GM12878 (cell line): ENCODE results near the gene RGMB. TPM values are rescaled to one million over a fixed set of nuclear protein-coding genes. Genes with fewer than 3 reads are reported as not detected.

Source experiments
- ATAC-seq: fragments of 200-7000 bp; cut with Tn5 transposase; 3 replicates; pipeline ENCODE4 v1.9.1; 2020; ENCODE audit warnings: mild to moderate bottlenecking, moderate library complexity
- BruUV-seq: library from RNA; stranded (reverse); fragments of 400-500 nt; replicated peaks from 2 replicates; lab custom pipeline; 2021; lab: Mats Ljungman, UMichigan
- CTCF ChIA-PET: fragments of 300-600 bp; sonication (Branson Sonifier 250); formaldehyde crosslinking; extraction: SDS; loops from one replicate; lab custom pipeline; 2021; ENCODE audit warnings: inconsistent platforms; lab: Yijun Ruan, JAX
- POLR2A ChIA-PET: fragments of 350-600 bp; formaldehyde crosslinking; extraction: SDS; loops from one replicate; lab custom pipeline; 2021; ENCODE audit warnings: inconsistent platforms; lab: Charles Lee
- RAD21 ChIA-PET: fragments of 300-600 bp; sonication (Branson Sonifier 250); formaldehyde crosslinking; loops from one replicate; lab custom pipeline; 2023; ENCODE audit warnings: antibody characterized with exemption; ENCODE audit not compliant: unreplicated experiment; lab: Charles Lee
- SMC1A ChIA-PET: fragments of 300-600 bp; sonication (Branson Sonifier 250); formaldehyde crosslinking; loops from one replicate; lab custom pipeline; 2023; ENCODE audit not compliant: unreplicated experiment, uncharacterized antibody; lab: Charles Lee
- DNase-seq: peaks from one replicate; pipeline ENCODE4 v3.0.0-alpha.2; 2011; ENCODE audit warnings: low read depth, low spot score
- FAIRE-seq: peaks from 3 replicates; lab custom pipeline; 2011; peaks lifted over from hg19 to GRCh38; lab: Jason Lieb, UNC
- H2AFZ ChIP-seq: 2 replicates; pipeline ENCODE4 v1.6.0; 2011; ENCODE audit warnings: low read depth, low read length, control low read depth; ENCODE audit not compliant: control insufficient read depth
- H3K27ac ChIP-seq: 2 replicates; pipeline ENCODE4 v1.5.1; 2011; ENCODE audit warnings: control low read depth; ENCODE audit not compliant: control insufficient read depth, insufficient read depth
- H3K27me3 ChIP-seq, 2 experiments: replicated peaks in 1 of 2; 2 replicates each; pipeline versions ENCODE4 v1.6.0 to v1.6.1; 2011; ENCODE audit warnings: low read length in 1 of 2; ENCODE audit not compliant: control insufficient read depth in 2 of 2, insufficient read depth in 2 of 2
- H3K36me3 ChIP-seq, 2 experiments: 2 replicates each; pipeline ENCODE4 v1.5.1; 2011; ENCODE audit warnings: low read length in 1 of 2; ENCODE audit not compliant: control insufficient read depth in 2 of 2, insufficient read depth in 2 of 2
- H3K4me1 ChIP-seq: 2 replicates; pipeline ENCODE4 v1.6.1; 2011; ENCODE audit warnings: mild to moderate bottlenecking, low read length, moderate library complexity, mixed read lengths; ENCODE audit not compliant: control insufficient read depth, insufficient read depth
- H3K4me2 ChIP-seq: 2 replicates; pipeline ENCODE4 v1.6.0; 2011; ENCODE audit warnings: control low read depth; ENCODE audit not compliant: control insufficient read depth, insufficient read depth
- H3K4me3 ChIP-seq: fragments of 200-600 bp; sonication (generic); 2 replicates; pipeline ENCODE4 v1.5.1; 2016
- H3K79me2 ChIP-seq: 2 replicates; pipeline ENCODE4 v1.6.0; 2011; ENCODE audit warnings: low read length; ENCODE audit not compliant: control insufficient read depth, insufficient read depth
- H3K9ac ChIP-seq: 2 replicates; pipeline ENCODE4 v1.8.0; 2011; ENCODE audit warnings: low read length, control low read depth, mixed read lengths; ENCODE audit not compliant: control insufficient read depth, insufficient read depth
- H3K9me3 ChIP-seq: replicated peaks from 3 replicates; pipeline ENCODE4 v1.5.1; 2011; ENCODE audit warnings: mild to moderate bottlenecking, low read length; ENCODE audit not compliant: control insufficient read depth, insufficient read depth
- H4K20me1 ChIP-seq: 2 replicates; pipeline ENCODE4 v1.6.0; 2011; ENCODE audit not compliant: control insufficient read depth, insufficient read depth
- BMI1 ChIP-seq: fragments of 450-650 bp; IDR thresholded peaks from 2 replicates; pipeline ENCODE4 v1.6.1; 2016; ENCODE audit warnings: mild to moderate bottlenecking, moderate library complexity, borderline replicate concordance
- DPF2 ChIP-seq: fragments of 450-650 bp; IDR thresholded peaks from 2 replicates; pipeline ENCODE4 v1.6.1; 2017; ENCODE audit warnings: mild to moderate bottlenecking
- HCFC1 ChIP-seq: fragments of 150-350 bp; IDR thresholded peaks from 2 replicates; pipeline ENCODE4 v1.6.1; 2014; ENCODE audit warnings: low read length
- NFXL1 ChIP-seq: fragments of 450-650 bp; IDR thresholded peaks from 2 replicates; pipeline ENCODE4 v1.6.1; 2017; ENCODE audit warnings: antibody characterized with exemption, mild to moderate bottlenecking, borderline replicate concordance
- SPI1 ChIP-seq: IDR thresholded peaks from 2 replicates; pipeline ENCODE4 v1.6.1; 2011; ENCODE audit warnings: low read depth, mild to moderate bottlenecking, low read length, moderate library complexity, borderline replicate concordance; ENCODE audit not compliant: insufficient read depth
- SREBF2 ChIP-seq: IDR thresholded peaks from 2 replicates; pipeline ENCODE4 v1.6.1; 2012; ENCODE audit warnings: mild to moderate bottlenecking, low read length
- WGBS: methylation state at CpG from one replicate; pipeline ENCODE4 v1.1.6; 2016; ENCODE audit warnings: low lambda C conversion rate; ENCODE audit not compliant: insufficient replicate concordance, insufficient coverage; ENCODE audit errors: missing lambda C conversion rate; 5-methylcytosine and 5-hydroxymethylcytosine counted together
- in situ Hi-C: fragments of 300-500 bp; cut with MboI; formaldehyde crosslinking; loops from 9 replicates; pipeline ENCODE4 v1.14.3; 2018; ENCODE audit warnings: mixed read lengths
- intact Hi-C: fragments of 100-400 bp; cut with micrococcal nuclease; formaldehyde crosslinking; loops from one replicate; pipeline ENCODE4 v1.14.2; 2022; ENCODE audit not compliant: unreplicated experiment
- polyA plus RNA-seq, 11 experiments: library from polyadenylated mRNA; depleted of rRNA in 4 of 11; unstranded in 6 of 11; stranded (reverse) in 5 of 11; fragments of >200 nt; fragmentation: Nextera tagmentation in 4 of 11; fragmentation: Illumina TruSeq in 1 of 11; extraction: Ambion mirVana in 4 of 11; extraction: Trizol in 1 of 11; gene quantifications; 1 replicate in 1 of 11; 2 replicates in 10 of 11; pipeline versions ENCODE4 v1.2.1 to v1.2.3, GENCODE V29; 2011 to 2016; ENCODE audit warnings: inconsistent platforms in 2 of 11, missing spikeins in 2 of 11, low read depth in 1 of 11
- total RNA-seq, 4 experiments: library from RNA; depleted of rRNA in 3 of 4; stranded (reverse); fragments of >200 nt in 3 of 4; fragmentation: Illumina TruSeq in 1 of 4; extraction: Trizol in 1 of 4; gene quantifications; 2 replicates each; pipeline versions ENCODE4 v1.2.1 to v1.2.3, GENCODE V29; 2013 to 2021

The RGMB gene
- total and polyA plus RNA-seq, 10 of the 15 experiments (the other 5 are each of a cell fraction or from before 2014, with no cell fraction given): 1.3 to 15.3 (median 7.4) TPM

DNA sequence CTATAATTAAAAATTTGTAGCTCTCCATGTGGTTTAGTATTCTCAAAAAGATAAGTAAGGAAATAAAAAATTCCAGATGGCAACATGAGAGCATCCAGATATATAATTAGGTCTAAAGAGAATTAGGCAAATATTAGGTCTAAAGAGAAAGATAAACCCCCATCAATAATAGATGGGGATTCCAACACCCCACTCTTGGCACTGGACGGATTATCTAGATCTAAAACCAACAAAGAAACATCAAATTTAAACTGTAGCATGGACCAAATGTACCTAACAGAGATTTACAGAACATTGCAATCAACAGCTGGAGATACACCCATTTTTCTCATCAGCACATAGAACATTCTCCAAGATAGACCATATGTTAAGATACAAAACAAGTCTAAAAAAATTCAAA is 31.6 kb downstream of the RGMB start:
- H3K27me3 ChIP-seq: no peaks in the 10 kb centered on the region
- H2AFZ ChIP-seq: no peak overlapping the region
- no peak overlapping the region for H3K4me3 ChIP-seq
- ChIA-PET POLR2A (no interaction called here), RAD21 (no interaction called here), CTCF (interaction anchor here (1.0 to 1.2 kb wide), 2 partner anchors 33 to 35 kb away, joined by 3 read pairs; no protein-coding TSS in a partner anchor)
- H3K4me2 ChIP-seq: no peak overlapping the region
- no TSS peak for BruUV-seq
- no peaks in the 10 kb centered on the region for H3K4me1 ChIP-seq
- H3K9me3 ChIP-seq: peaks cover 2% of the 10 kb centered on the region; the same call in 1 of the 3 replicates
- no peaks in the 10 kb centered on the region for H4K20me1 ChIP-seq
- 0% methylated on average over 1 of the region's 1 CpG for WGBS
- FAIRE-seq: no peak
- TF ChIP-seq DPF2 (no peak), SREBF2 (no peak), HCFC1 (no peak), SPI1 (no peak)
- TF ChIP-seq, all 136 proteins: peak for 0
- Histone ChIP-seq H3K27ac (no peak overlapping the region), H3K36me3 (no peaks in the 10 kb centered on the region), H3K9ac (no peak overlapping the region), H3K79me2 (no peaks in the 10 kb centered on the region)
- intact Hi-C loops (no loop called here), in situ Hi-C loops (no loop called here)
- ATAC-seq (no peak), DNase-seq (no peak)
- SMC1A ChIA-PET: no interaction called here

DNA sequence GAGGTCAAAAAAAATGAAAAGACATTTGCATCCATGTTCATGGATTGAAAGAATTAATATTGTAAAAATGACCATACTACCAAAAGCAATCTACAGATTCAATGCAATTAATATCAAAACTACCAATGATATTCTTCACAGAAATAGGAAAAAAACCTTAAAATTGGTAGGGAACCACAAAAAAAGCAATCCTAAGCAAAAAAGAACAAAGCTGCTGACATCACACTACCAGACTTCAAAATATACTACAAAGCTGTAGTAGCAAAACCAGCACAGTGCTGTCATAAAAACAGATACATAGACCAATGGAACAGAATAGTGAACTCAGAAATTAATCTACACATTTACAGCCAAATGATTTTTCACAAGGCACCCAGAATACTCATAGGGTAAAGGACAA is 34.3 kb downstream of the RGMB start:
- TF ChIP-seq BMI1 (no peak), NFXL1 (no peak)
- peaks cover 2% of the 10 kb centered on the region; the same call in 1 of the 3 replicates for H3K9me3 ChIP-seq
- DNase-seq: no peak
- H4K20me1 ChIP-seq: no peaks in the 10 kb centered on the region
- H3K4me2 ChIP-seq: no peak overlapping the region
- H3K79me2 ChIP-seq: no peaks in the 10 kb centered on the region
- no peak overlapping the region for H3K4me3 ChIP-seq
- intact Hi-C loops (no loop called here), in situ Hi-C loops (no loop called here)
- ChIA-PET CTCF (no interaction called here), SMC1A (no interaction called here), RAD21 (no interaction called here), POLR2A (no interaction called here)
- no TSS peak for BruUV-seq
- no peak for FAIRE-seq
- no peak overlapping the region for H3K9ac ChIP-seq
- no peak overlapping the region for H3K27ac ChIP-seq
- H2AFZ ChIP-seq: no peak overlapping the region
- H3K4me1 ChIP-seq: no peaks in the 10 kb centered on the region
- no peak for ATAC-seq
- no peaks in the 10 kb centered on the region for H3K27me3 ChIP-seq
- no peaks in the 10 kb centered on the region for H3K36me3 ChIP-seq
